RWPE1 (cell line): ENCODE results near the gene VPS18.

Experiments
- CTCF ChIA-PET: fragments of 350-600 bp; sonication (Branson Sonifier 250); formaldehyde crosslinking; extraction: SDS; loops from one replicate; lab custom pipeline; 2021; lab: Yijun Ruan, JAX
- POLR2A ChIA-PET: fragments of 400-600 bp; formaldehyde crosslinking; extraction: SDS; loops from one replicate; lab custom pipeline; 2020; ENCODE audit warnings: antibody characterized with exemption; ENCODE audit not compliant: low non-redundant PET; lab: Yijun Ruan, JAX
- DNase-seq: peaks from one replicate; pipeline ENCODE4 v3.0.0; 2012; ENCODE audit warnings: low spot score
- H3K27ac ChIP-seq: fragments of 450-650 bp; 2 replicates; pipeline ENCODE4 v1.5.1; 2017
- TF ChIP-seq, protein P1 (sequence below): fragments of 450-650 bp; conservative IDR thresholded peaks from 2 replicates; pipeline ENCODE4 v1.5.1; 2017; ENCODE audit warnings: low read depth, mild to moderate bottlenecking

VPS18 gene

DNA sequence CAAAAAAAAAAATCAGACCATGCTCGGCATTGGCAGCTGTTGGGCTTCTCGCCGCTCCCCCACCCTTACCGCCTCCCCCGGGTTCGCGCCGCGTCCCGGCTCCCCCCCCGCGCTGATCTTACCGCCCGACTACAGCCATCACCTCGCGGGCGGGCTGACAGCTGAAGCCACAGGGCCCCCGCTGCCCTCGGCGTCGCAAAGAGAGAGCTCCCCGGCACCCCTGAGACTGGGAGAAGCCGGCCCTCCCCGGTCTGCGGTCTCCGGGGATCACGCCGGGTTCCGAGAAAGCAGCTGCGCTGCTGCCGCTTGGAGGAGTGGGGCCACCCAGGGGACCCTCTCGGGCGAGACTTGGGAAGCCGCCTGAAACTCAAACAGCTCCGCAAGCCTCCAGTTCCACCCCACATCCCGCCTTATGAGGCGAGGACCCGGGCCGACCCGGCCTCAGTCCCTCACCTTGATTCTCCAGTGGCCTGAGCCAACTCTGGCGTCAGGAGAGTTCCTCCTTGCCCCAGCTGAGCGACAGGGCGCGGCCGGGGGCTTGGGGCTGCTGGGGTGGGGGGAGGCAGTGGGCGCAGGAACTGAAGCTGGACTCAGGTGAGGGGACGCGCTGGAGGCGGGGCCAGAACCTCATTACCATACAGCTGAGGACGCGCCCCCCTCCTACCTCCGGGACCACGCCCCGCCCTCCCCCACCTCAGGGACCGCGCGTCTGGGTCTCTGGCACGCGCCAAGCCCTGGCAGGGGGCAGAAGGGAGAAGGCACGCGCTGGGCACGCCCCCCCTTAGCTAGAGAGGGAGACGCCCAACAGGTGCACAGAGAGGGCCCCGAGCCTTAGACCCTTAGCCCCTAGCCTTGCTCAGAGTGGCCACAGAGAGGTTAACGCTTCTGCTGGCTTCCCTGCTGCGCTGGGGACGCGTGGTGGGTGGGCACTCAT, 33.9 kb downstream of the VPS18 start:
- ChIA-PET POLR2A (interaction anchor here (0.6 to 0.9 kb wide), 2 partner anchors 57 to 188 kb away, joined by 3 read pairs; partner anchors contain the start of gene INO80), CTCF (interaction anchor here (0.6 to 1.9 kb wide), 10 partner anchors 10 to 90 kb away, joined by 3 to 9 read pairs (median 4); no protein-coding TSS in a partner anchor)
- TF ChIP-seq, protein P1, sequence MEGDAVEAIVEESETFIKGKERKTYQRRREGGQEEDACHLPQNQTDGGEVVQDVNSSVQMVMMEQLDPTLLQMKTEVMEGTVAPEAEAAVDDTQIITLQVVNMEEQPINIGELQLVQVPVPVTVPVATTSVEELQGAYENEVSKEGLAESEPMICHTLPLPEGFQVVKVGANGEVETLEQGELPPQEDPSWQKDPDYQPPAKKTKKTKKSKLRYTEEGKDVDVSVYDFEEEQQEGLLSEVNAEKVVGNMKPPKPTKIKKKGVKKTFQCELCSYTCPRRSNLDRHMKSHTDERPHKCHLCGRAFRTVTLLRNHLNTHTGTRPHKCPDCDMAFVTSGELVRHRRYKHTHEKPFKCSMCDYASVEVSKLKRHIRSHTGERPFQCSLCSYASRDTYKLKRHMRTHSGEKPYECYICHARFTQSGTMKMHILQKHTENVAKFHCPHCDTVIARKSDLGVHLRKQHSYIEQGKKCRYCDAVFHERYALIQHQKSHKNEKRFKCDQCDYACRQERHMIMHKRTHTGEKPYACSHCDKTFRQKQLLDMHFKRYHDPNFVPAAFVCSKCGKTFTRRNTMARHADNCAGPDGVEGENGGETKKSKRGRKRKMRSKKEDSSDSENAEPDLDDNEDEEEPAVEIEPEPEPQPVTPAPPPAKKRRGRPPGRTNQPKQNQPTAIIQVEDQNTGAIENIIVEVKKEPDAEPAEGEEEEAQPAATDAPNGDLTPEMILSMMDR = no peak
- DNase-seq = no peak
- H3K27ac ChIP-seq = no peak overlapping the region

DNA sequence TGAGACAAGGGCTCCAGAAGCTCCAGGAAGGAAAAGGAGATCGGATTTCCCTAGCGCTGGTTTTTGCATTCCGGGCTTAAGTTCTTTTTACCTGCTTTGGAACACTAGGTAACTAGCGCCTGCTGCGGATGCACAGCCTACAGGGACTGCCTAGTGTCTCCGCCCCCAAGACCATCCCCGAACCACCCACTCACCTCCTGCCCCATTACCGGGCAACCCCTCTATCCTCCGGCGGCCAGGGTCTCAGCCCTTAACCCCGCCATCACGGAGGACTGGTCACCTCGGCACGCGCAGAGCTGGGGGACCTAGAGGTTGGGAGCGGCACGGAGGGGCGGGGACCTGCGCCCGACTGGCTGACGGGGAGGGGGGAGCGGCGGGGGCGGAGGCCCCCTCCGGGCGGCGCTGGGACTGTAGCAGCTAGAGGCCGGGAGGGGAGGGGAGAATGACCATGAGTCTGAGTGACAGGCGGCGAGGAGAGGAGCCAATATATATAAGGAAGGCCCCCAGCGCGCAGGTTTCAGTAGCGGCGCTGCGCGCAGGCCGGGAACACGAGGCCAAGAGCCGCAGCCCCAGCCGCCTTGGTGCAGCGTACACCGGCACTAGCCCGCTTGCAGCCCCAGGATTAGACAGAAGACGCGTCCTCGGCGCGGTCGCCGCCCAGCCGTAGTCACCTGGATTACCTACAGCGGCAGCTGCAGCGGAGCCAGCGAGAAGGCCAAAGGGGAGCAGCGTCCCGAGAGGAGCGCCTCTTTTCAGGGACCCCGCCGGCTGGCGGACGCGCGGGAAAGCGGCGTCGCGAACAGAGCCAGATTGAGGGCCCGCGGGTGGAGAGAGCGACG, 34.8 kb downstream of the VPS18 start, which contains the start of gene DLL4:
DLL4 (plus strand) TSS at position 520 of the 839 bp plus-strand sequence. CDS start 329 bp downstream, outside the sequence.
- CTCF ChIA-PET = interaction anchor here (0.6 to 2.6 kb wide), 11 partner anchors 9 to 247 kb away, joined by 3 to 26 read pairs (median 5); no protein-coding TSS in a partner anchor
- TF ChIP-seq, protein P1 = no peak
- no peak within 1 kb of the TSS for H3K27ac ChIP-seq
- POLR2A ChIA-PET = interaction anchor here (0.6 to 0.9 kb wide), 2 partner anchors 57 to 187 kb away, joined by 3 read pairs; partner anchors contain the start of gene INO80
- peak; percentile 70 for DNase-seq

DNA sequence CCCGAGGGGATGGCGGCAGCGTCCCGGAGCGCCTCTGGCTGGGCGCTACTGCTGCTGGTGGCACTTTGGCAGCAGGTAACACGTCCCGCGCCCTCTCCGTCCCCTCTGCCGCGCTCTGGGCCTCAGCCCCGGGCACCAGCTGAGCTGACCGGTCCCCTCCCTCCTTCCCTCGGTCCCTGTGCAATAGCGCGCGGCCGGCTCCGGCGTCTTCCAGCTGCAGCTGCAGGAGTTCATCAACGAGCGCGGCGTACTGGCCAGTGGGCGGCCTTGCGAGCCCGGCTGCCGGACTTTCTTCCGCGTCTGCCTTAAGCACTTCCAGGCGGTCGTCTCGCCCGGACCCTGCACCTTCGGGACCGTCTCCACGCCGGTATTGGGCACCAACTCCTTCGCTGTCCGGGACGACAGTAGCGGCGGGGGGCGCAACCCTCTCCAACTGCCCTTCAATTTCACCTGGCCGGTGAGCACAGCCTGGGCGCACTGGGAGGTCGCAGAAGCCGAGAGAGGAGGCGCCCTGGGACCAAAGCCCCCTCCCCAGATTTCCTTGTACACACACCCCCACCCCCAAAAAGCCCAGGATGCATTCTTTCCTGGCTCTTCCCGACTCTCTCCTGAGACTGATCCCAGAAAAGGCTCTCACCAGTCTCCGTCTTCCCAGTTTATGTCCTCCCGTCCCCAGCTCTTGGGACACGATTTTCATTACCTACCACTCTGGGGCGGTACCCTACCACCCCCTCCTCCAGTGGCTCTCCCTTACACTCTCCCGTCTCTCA, 35.6 kb downstream of the VPS18 start:
- no peak overlapping the region for H3K27ac ChIP-seq
- TF ChIP-seq, protein P1 = no peak
- ChIA-PET CTCF (interaction anchor here (0.5 to 2.6 kb wide), 22 partner anchors 11 to 651 kb away, joined by 3 to 26 read pairs (median 4); no protein-coding TSS in a partner anchor), POLR2A (no interaction called here)
- DNase-seq = no peak

DNA sequence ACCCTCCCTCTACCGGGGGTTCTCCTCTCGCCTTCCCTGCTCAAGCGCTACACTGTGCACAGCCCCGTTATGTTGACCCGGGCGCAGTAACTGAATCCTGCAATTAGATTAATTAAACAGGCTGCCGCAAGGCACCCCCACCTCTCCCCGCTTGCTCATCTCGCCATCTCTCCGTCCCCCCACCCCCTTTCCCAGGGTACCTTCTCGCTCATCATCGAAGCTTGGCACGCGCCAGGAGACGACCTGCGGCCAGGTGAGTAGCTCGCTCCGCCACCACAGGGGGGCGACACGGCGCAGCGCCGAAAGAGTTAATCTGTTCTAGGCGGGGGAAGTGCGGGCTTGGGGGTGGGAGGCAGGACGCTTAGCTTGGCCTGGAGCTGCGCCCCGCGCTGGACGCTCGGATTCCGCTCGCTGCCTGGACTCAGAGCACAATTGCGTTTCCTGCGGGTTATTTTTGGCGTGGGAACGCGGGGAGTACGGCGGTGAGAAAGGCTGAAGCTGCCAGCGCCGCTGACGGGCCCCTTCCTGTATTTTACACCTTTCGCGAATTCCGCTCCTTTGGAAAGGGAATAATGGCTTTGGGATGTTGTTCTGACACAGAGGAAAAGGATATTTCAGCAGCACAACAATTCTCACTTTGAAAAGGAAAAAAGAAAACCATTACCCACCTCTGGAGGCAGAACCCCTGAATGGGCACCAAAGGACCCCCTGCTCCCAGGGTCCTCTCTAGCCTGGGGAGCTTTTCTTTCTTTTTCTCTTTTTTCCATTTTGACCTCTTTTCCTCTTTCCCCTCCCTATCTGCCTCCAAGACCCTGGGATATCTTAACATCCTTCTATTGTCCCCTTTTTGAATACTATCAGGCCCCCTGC, 36.4 kb downstream of the VPS18 start:
- peak; percentile 59 for DNase-seq
- H3K27ac ChIP-seq = no peak overlapping the region
- ChIA-PET CTCF (interaction anchor here (0.5 to 2.6 kb wide), 28 partner anchors 11 to 475 kb away, joined by 3 to 26 read pairs (median 4); no protein-coding TSS in a partner anchor), POLR2A (interaction anchor here (1.1 kb wide), 1 partner anchor 11 kb away, joined by 3 read pairs; no protein-coding TSS in a partner anchor)
- TF ChIP-seq, protein P1 = peak; percentile 86
